LNCaP clone FGC (cell line): ENCODE results near the gene ANAPC4.

Experiments used
- DNase-seq: peaks from one replicate; pipeline ENCODE4 v3.0.0-alpha.2; 2011; ENCODE audit warnings: low read depth
- H3K4me3 ChIP-seq: 2 replicates; pipeline ENCODE4 v1.5.1; 2011; ENCODE audit warnings: mild to moderate bottlenecking, low read depth, low read length, control low read depth
- TF ChIP-seq, protein P1 (sequence below): IDR thresholded peaks from 2 replicates; pipeline ENCODE4 v1.5.1; 2012; ENCODE audit warnings: mild to moderate bottlenecking; ENCODE audit not compliant: control insufficient read depth, insufficient read depth; ENCODE audit errors: extremely low read depth

The ANAPC4 gene

DNA sequence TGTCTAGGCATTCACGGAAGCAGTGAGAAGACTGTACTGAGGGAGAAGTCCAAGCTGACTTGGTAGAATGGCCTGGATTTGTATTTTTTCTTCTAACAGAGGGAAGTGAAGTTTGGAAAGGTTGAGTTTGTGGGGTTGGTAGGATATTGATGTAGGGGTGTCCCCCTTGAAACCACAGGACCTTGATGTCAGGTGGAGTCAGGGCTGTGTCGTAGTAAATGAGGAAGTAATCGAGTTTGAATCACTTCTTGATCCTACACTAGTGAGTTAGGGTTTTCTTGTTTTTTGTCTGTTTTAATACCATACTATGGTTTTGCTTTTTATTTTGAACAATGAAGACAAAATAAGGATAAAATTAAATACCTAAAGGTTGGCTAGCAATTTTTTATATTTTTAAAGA is 30.1 kb upstream of the ANAPC4 start:
- no peak for DNase-seq

DNA sequence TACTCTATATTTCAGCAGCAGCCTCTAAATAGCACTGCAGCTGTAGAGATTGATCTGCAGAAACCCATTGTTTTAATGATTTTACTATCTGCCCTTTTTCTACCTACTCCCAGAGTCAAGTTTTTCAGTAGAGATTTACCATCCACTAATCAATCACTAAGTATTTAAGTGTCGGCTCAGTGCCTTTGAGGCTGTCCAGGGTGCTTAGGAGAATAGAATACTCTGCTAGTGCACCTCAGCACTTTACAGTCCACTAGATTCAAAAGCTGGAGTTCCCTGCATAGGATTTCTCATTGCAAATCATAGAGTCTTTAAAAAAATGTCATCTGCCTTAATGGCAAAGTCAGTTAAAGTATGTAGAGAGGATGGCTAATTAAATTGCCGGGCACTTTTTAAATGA is 29.6 kb upstream of the ANAPC4 start:
- TF ChIP-seq, protein P1, sequence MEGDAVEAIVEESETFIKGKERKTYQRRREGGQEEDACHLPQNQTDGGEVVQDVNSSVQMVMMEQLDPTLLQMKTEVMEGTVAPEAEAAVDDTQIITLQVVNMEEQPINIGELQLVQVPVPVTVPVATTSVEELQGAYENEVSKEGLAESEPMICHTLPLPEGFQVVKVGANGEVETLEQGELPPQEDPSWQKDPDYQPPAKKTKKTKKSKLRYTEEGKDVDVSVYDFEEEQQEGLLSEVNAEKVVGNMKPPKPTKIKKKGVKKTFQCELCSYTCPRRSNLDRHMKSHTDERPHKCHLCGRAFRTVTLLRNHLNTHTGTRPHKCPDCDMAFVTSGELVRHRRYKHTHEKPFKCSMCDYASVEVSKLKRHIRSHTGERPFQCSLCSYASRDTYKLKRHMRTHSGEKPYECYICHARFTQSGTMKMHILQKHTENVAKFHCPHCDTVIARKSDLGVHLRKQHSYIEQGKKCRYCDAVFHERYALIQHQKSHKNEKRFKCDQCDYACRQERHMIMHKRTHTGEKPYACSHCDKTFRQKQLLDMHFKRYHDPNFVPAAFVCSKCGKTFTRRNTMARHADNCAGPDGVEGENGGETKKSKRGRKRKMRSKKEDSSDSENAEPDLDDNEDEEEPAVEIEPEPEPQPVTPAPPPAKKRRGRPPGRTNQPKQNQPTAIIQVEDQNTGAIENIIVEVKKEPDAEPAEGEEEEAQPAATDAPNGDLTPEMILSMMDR, result no peak
- no peak for DNase-seq
- no peak overlapping the region for H3K4me3 ChIP-seq

More for the DNA sequence above, 30.1 kb upstream of the ANAPC4 start:
- TF ChIP-seq, protein P1, result no peak
- H3K4me3 ChIP-seq, result no peak overlapping the region

DNA sequence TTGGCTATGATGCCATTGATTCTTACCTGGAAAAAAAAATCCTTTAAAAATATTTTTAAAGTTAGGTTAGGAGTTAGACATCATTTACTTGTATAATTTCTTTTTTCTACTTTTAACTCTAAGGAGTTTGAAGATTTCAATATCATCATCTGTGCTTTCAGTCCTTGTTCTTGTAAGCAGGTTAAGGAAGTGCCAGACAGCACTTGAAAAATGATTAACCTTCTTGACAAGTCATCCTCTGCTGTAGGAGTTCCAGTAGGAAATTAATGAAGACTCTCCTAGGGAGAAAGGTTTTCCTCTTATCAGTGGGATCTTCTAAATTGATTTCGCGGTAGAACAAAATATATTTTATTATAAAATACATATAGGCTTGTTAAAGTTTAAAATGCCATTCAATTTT is 29.1 kb upstream of the ANAPC4 start:
- TF ChIP-seq, protein P1, result no peak
- no peak for DNase-seq
- no peak overlapping the region for H3K4me3 ChIP-seq

DNA sequence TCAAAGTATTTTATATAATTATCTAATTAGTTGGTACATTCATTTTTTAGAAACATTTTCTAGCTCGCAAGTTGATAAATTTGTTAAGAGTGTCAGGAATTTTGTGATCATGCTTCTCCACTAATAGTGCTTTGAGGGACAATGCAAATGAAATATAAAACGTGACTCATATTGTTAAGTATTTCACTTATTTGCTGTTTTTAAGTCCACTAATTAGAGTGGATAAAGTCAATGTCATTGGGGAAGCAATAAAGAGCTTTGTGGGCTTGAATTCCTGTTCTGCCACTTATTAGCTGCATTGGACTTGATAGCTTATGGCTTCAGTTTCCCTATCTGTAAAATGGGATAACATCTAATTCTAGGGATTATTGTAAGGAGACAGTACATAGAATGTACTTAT is 26.5 kb upstream of the ANAPC4 start:
- no peak for DNase-seq
- TF ChIP-seq, protein P1, result no peak
- no peak overlapping the region for H3K4me3 ChIP-seq

DNA sequence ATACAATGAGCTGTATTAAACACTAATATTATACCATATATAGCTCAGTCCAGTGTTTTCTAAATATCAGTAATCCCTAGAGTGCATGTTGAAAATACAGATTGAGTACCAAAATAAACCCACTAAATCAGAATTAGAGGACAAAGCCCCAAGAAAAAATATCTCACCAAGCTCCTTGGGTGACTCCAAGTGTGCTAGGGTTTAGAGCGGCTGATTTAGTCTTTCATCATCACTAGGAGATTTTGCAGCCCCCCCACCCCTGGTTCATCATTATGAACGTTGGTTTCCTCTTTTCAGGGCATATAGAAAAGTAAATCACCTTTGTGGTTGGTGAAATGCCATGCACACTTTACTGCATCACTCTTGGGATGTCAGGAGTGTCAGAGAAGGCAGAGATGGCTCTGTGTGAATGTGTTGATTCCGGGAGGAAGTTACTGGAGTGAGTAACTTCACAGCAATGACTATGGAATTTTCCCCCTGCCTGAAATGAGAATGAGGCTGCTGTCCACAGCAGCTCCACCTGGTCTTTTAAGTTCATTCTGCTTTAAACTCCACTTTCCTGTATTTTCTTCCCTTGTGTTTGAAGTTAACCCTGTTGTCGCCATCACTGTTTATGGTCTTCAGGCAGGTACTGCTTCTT is 25.2 kb upstream of the ANAPC4 start:
- no peak for DNase-seq
- TF ChIP-seq, protein P1, result no peak
- H3K4me3 ChIP-seq, result no peak overlapping the region

DNA sequence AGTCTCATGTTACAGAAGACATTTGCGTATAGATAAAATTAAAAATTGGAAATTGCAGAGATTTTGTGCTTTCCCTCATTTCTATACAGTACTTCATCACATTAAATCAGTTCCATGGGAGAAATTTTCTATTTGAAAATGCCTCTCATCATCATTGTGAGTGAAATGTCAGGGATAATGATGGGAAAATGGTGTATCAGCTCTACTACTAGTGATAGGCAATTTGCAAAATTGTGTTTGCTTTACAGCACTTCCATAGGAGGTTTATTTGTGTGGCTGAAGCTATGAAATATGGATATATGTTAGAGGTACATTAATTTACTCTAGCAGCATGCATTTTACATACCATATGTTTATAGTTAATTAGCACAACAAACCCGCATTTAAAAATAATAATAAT is 21.0 kb upstream of the ANAPC4 start:
- DNase-seq, result no peak
- no peak overlapping the region for H3K4me3 ChIP-seq
- TF ChIP-seq, protein P1, result no peak
